ENCODE measurements around the gene DLG5.

Gene DLG5

GRCh38 chr10:77921395-77921794 is 5.2 kb downstream of the DLG5 start:
- H3K9me3 ChIP-seq (ENCODE audit: control insufficient read depth, insufficient read depth, low read length) = no peaks in the 10 kb centered on the region
- no peak overlapping the region for H3K9ac ChIP-seq (ENCODE audit: low read depth, low read length)
- H3K27me3 ChIP-seq (ENCODE audit: control insufficient read depth, insufficient read depth, low read length) = no peaks in the 10 kb centered on the region
- H3K4me1 ChIP-seq (ENCODE audit: control insufficient read depth, insufficient read depth, low read length) = peaks cover 14% of the 10 kb centered on the region
- no peak overlapping the region for H3K4me3 ChIP-seq (ENCODE audit: low read depth, low read length)
- H3K36me3 ChIP-seq (ENCODE audit: control insufficient read depth, insufficient read depth, low read length) = no peaks in the 10 kb centered on the region

DNA sequence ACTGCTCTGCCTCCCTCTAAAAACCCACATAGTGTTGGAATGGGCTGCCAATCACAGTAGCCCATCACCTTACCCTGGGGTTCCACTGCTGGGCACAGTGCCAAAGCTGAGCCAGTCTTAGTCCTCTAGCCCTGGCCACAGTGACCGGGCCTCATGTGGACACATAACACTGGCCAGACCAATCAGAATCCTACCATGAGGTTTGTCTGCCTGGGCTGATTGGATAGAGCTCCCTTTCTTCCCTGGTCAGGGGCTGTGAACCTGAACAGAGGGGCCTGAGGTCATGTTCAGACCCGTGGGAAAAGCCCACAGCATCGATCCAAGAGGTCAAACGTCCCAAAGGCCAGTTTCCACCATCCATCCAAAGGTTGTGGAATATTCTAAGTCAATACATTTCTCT is 6.1 kb downstream of the DLG5 start:
- no peak overlapping the region for H3K9ac ChIP-seq (ENCODE audit: low read depth, low read length)
- no peaks in the 10 kb centered on the region for H3K9me3 ChIP-seq (ENCODE audit: control insufficient read depth, insufficient read depth, low read length)
- H3K4me1 ChIP-seq (ENCODE audit: control insufficient read depth, insufficient read depth, low read length) = peaks cover 14% of the 10 kb centered on the region
- H3K36me3 ChIP-seq (ENCODE audit: control insufficient read depth, insufficient read depth, low read length) = no peaks in the 10 kb centered on the region
- no peaks in the 10 kb centered on the region for H3K27me3 ChIP-seq (ENCODE audit: control insufficient read depth, insufficient read depth, low read length)
- H3K4me3 ChIP-seq (ENCODE audit: low read depth, low read length) = no peak overlapping the region

GRCh38 chr10:77919713-77920108 is 6.8 kb downstream of the DLG5 start:
- Histone ChIP-seq H3K4me3 (ENCODE audit: low read depth, low read length) (no peak overlapping the region), H3K27me3 (ENCODE audit: control insufficient read depth, insufficient read depth, low read length) (no peaks in the 10 kb centered on the region), H3K9ac (ENCODE audit: low read depth, low read length) (no peak overlapping the region), H3K36me3 (ENCODE audit: control insufficient read depth, insufficient read depth, low read length) (no peaks in the 10 kb centered on the region), H3K4me1 (ENCODE audit: control insufficient read depth, insufficient read depth, low read length) (peaks cover 10% of the 10 kb centered on the region), H3K9me3 (ENCODE audit: control insufficient read depth, insufficient read depth, low read length) (no peaks in the 10 kb centered on the region)

DNA sequence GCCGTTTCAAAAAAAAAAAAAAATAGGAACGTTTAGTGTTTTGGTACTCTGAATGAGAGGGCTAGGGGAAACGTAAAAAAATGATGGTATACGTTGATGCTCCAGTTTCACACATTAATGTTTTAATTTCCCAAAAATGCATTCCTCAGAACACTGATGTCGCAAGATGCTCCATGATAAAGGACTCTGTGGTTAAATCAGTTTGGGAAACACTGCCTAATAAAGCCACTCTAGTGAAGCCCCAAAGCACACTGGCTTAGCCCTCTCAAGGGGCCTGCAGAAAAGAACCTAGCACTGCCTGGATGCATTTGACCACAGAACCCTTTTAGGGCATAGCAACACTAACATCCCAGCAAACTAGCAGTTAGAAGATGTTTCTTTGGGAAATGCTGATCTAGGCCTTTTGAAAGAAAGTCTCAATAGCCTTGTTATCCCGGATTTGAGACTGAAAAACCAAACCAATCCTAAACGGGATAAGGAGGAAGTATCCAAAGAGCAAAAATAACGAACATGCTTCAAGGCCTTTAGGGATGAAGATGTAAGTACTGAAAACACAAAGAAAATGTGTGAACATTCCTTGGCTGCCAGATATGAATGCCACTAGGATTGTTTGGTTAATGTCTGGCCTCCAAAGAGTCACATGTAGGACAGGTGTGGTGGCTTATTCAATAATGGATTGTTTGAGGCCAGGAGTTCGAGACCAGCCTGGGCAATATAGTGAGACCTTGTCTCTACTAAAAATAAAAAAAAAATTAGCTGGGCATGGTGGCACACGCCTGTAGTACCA is 11.0 kb downstream of the DLG5 start:
- Histone ChIP-seq H3K9ac (ENCODE audit: low read depth, low read length) (no peak overlapping the region), H3K4me1 (ENCODE audit: control insufficient read depth, insufficient read depth, low read length) (no peaks in the 10 kb centered on the region), H3K36me3 (ENCODE audit: control insufficient read depth, insufficient read depth, low read length) (no peaks in the 10 kb centered on the region)

GRCh38 chr10:77913090-77913489 is 13.5 kb downstream of the DLG5 start:
- H3K9me3 ChIP-seq (ENCODE audit: control insufficient read depth, insufficient read depth, low read length) = no peaks in the 10 kb centered on the region
- H3K36me3 ChIP-seq (ENCODE audit: control insufficient read depth, insufficient read depth, low read length) = no peaks in the 10 kb centered on the region
- no peaks in the 10 kb centered on the region for H3K27me3 ChIP-seq (ENCODE audit: control insufficient read depth, insufficient read depth, low read length)
- no peaks in the 10 kb centered on the region for H3K4me1 ChIP-seq (ENCODE audit: control insufficient read depth, insufficient read depth, low read length)
- no peak overlapping the region for H3K9ac ChIP-seq (ENCODE audit: low read depth, low read length)
- no peak overlapping the region for H3K4me3 ChIP-seq (ENCODE audit: low read depth, low read length)

More for the DNA sequence above, 11.0 kb downstream of the DLG5 start:
- no peak overlapping the region for H3K4me3 ChIP-seq (ENCODE audit: low read depth, low read length)
- H3K9me3 ChIP-seq (ENCODE audit: control insufficient read depth, insufficient read depth, low read length) = no peaks in the 10 kb centered on the region
- H3K27me3 ChIP-seq (ENCODE audit: control insufficient read depth, insufficient read depth, low read length) = no peaks in the 10 kb centered on the region

GRCh38 chr10:77912576-77912975 is 14.0 kb downstream of the DLG5 start:
- Histone ChIP-seq H3K36me3 (ENCODE audit: control insufficient read depth, insufficient read depth, low read length) (no peaks in the 10 kb centered on the region), H3K4me3 (ENCODE audit: low read depth, low read length) (no peak overlapping the region), H3K9me3 (ENCODE audit: control insufficient read depth, insufficient read depth, low read length) (no peaks in the 10 kb centered on the region), H3K27me3 (ENCODE audit: control insufficient read depth, insufficient read depth, low read length) (no peaks in the 10 kb centered on the region), H3K9ac (ENCODE audit: low read depth, low read length) (no peak overlapping the region), H3K4me1 (ENCODE audit: control insufficient read depth, insufficient read depth, low read length) (no peaks in the 10 kb centered on the region)

- Histone ChIP-seq H3K27me3 (ENCODE audit: control insufficient read depth, insufficient read depth, low read length) (no peaks in the 10 kb centered on the region), H3K36me3 (ENCODE audit: control insufficient read depth, insufficient read depth, low read length) (no peaks in the 10 kb centered on the region), H3K9me3 (ENCODE audit: control insufficient read depth, insufficient read depth, low read length) (no peaks in the 10 kb centered on the region), H3K9ac (ENCODE audit: low read depth, low read length) (no peak overlapping the region), H3K4me3 (ENCODE audit: low read depth, low read length) (no peak overlapping the region), H3K4me1 (ENCODE audit: control insufficient read depth, insufficient read depth, low read length) (no peaks in the 10 kb centered on the region)
These were observed 14.9 kb downstream of the DLG5 start for GRCh38 chr10:77911535-77912123.

DNA sequence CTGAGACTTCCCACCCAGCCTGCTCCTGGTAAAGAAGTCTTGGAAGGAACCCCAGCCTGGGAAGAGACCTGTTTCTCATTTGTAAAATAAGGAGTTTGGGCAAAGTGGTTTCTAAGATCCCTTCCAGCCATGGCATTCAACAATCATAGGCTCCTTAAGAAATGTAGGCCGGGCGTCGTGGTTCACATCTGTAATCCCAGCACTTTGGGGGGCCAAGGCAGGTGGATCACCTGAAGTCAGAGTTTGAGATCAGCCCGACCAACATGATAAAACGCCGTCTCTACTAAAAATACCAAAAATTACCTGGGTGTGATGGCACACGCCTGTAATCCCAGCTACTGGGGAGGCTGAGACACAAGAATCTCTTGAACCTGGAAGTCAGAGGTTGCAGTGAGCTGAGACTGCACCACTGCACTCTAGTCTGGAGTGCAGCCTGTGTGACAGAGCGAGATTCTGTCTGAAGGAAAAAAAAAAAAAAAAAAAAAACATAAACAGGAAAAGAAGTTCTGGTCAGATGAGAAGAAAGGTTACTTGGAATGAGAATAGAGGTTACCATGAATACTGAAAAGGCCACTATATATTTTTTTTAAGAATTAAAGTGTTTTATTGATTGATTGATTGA is 15.9 kb downstream of the DLG5 start:
- no peak overlapping the region for H3K9ac ChIP-seq (ENCODE audit: low read depth, low read length)
- no peaks in the 10 kb centered on the region for H3K9me3 ChIP-seq (ENCODE audit: control insufficient read depth, insufficient read depth, low read length)
- H3K4me3 ChIP-seq (ENCODE audit: low read depth, low read length) = no peak overlapping the region

GRCh38 chr10:77909749-77910375 is 16.7 kb downstream of the DLG5 start:
- Histone ChIP-seq H3K9me3 (ENCODE audit: control insufficient read depth, insufficient read depth, low read length) (no peaks in the 10 kb centered on the region), H3K9ac (ENCODE audit: low read depth, low read length) (no peak overlapping the region), H3K4me3 (ENCODE audit: low read depth, low read length) (no peak overlapping the region), H3K36me3 (ENCODE audit: control insufficient read depth, insufficient read depth, low read length) (no peaks in the 10 kb centered on the region), H3K27me3 (ENCODE audit: control insufficient read depth, insufficient read depth, low read length) (no peaks in the 10 kb centered on the region), H3K4me1 (ENCODE audit: control insufficient read depth, insufficient read depth, low read length) (no peaks in the 10 kb centered on the region)

More for the DNA sequence above, 15.9 kb downstream of the DLG5 start:
- Histone ChIP-seq H3K36me3 (ENCODE audit: control insufficient read depth, insufficient read depth, low read length) (no peaks in the 10 kb centered on the region), H3K4me1 (ENCODE audit: control insufficient read depth, insufficient read depth, low read length) (no peaks in the 10 kb centered on the region), H3K27me3 (ENCODE audit: control insufficient read depth, insufficient read depth, low read length) (no peaks in the 10 kb centered on the region)

GRCh38 chr10:77909021-77909748 is 17.4 kb downstream of the DLG5 start:
- Histone ChIP-seq H3K4me3 (ENCODE audit: low read depth, low read length) (no peak overlapping the region), H3K27me3 (ENCODE audit: control insufficient read depth, insufficient read depth, low read length) (no peaks in the 10 kb centered on the region), H3K9me3 (ENCODE audit: control insufficient read depth, insufficient read depth, low read length) (no peaks in the 10 kb centered on the region), H3K9ac (ENCODE audit: low read depth, low read length) (no peak overlapping the region), H3K36me3 (ENCODE audit: control insufficient read depth, insufficient read depth, low read length) (no peaks in the 10 kb centered on the region), H3K4me1 (ENCODE audit: control insufficient read depth, insufficient read depth, low read length) (no peaks in the 10 kb centered on the region)

DNA sequence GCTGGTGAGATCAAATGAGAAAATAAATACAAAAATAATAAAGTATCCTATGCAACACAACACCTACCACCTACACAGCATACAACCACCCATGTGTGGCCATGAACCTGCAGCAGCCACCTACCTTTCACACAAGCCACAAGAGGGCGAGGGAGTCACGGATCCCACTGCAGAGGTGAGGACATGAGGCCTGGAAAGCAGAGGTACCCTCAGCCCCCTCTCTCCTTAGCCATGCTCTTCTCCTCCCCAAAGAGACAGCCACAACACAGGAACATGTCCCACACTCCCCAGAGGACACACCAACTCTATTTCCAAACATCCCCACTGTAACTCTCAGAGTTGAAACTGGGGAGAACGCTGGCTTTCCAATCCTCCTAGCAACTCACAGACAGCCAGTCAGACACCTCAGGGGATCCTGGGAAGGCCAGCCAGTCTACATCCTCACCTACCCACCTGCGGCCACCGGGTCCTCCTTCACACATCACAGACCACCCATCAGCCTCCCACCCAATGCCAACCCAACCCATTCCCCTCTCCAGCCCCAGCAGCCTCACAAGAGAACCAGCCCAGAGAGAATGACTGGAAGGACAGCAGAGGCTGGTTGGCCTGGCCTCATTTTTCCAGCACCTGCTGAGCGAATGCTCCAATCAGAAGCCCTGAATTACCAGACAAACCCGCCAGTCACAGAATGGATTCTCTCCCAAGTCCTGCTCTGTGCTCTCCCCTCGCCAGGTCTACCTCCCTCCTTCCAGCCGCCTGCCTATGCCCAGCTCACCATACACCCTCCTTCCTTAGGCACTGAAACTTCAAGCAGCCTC is 18.4 kb downstream of the DLG5 start:
- no peak overlapping the region for H3K4me3 ChIP-seq (ENCODE audit: low read depth, low read length)
- no peak overlapping the region for H3K9ac ChIP-seq (ENCODE audit: low read depth, low read length)
- no peaks in the 10 kb centered on the region for H3K4me1 ChIP-seq (ENCODE audit: control insufficient read depth, insufficient read depth, low read length)
- no peaks in the 10 kb centered on the region for H3K36me3 ChIP-seq (ENCODE audit: control insufficient read depth, insufficient read depth, low read length)
- H3K27me3 ChIP-seq (ENCODE audit: control insufficient read depth, insufficient read depth, low read length) = no peaks in the 10 kb centered on the region
- no peaks in the 10 kb centered on the region for H3K9me3 ChIP-seq (ENCODE audit: control insufficient read depth, insufficient read depth, low read length)
